ENCODE results near the gene LIN9. TPM values are rescaled to one million over a fixed set of nuclear protein-coding genes. Genes with fewer than 3 reads are reported as not detected.
A peak's percentile ranks its signal among the peaks of the same experiment; 100 is the strongest.

The LIN9 gene
- total RNA-seq, 2 experiments from 2014 or later: 1.3 to 1.5 TPM

GRCh38 chr1:226185141-226186036 is 123.6 kb downstream of the LIN9 start:
- H3K27me3 ChIP-seq (ENCODE audit: control insufficient read depth in 1 of 2, insufficient read depth in 2 of 2, low read length in 2 of 2): no peaks in the 10 kb centered on the region
- peaks cover 38% of the 10 kb centered on the region for H3K4me1 ChIP-seq (ENCODE audit: insufficient read depth, low read length)
- H3K27ac ChIP-seq (ENCODE audit: low read depth in 1 of 2, low read length in 2 of 2): no peak overlapping the region
- peak in 2 of 14 experiments; percentile 11 to 33 for DNase-seq
- H3K36me3 Mint-ChIP-seq (ENCODE audit: low read depth): peaks cover 42% of the 10 kb centered on the region
- peak overlapping the region; percentile 98 for H3K4me3 Mint-ChIP-seq
- no peaks in the 10 kb centered on the region for H3K9me3 ChIP-seq (ENCODE audit: control insufficient read depth in 1 of 2, insufficient read depth in 1 of 2, low read length in 2 of 2)
- peaks cover 9% of the 10 kb centered on the region for H3K36me3 ChIP-seq (ENCODE audit: insufficient read depth, low read length)
- ATAC-seq (ENCODE audit: poor library complexity): no peak
- peaks cover 46% of the 10 kb centered on the region for H3K4me1 Mint-ChIP-seq (ENCODE audit: low read depth)
- CTCF ChIA-PET: interaction anchor here (2.4 kb wide), 1 partner anchor 12 kb away, joined by 11 read pairs; no protein-coding TSS in a partner anchor
- H3K27me3 Mint-ChIP-seq: no peaks in the 10 kb centered on the region
- intact Hi-C loops (cut with DNase I, micrococcal nuclease): loop anchor here in 1 of 2 experiments (5.0 to 10.0 kb wide), 3 partner anchors 122 to 741 kb away; partner anchors contain the start of genes H3-3A and LIN9
- peak overlapping the region; percentile 89 for H3K27ac Mint-ChIP-seq
- no peaks in the 10 kb centered on the region for H3K9me3 Mint-ChIP-seq
- TF ChIP-seq CTCF (IDR thresholded peaks at IDR 0.05): no peak
- POLR2A ChIA-PET: interaction anchor here (0.6 to 4.0 kb wide), 4 partner anchors 12 to 123 kb away, joined by 3 to 28 read pairs (median 3); partner anchors contain the start of gene H3-3A
- peak overlapping the region; percentile 93 for H3K4me3 ChIP-seq (ENCODE audit: low read length)

- Mint-ChIP-seq H3K9me3 (no peaks in the 10 kb centered on the region), H3K27me3 (no peaks in the 10 kb centered on the region), H3K4me3 (peak overlapping the region; percentile 21), H3K36me3 (ENCODE audit: low read depth) (peaks cover 56% of the 10 kb centered on the region), H3K4me1 (ENCODE audit: low read depth) (peaks cover 72% of the 10 kb centered on the region), H3K27ac (no peak overlapping the region)
- no peaks in the 10 kb centered on the region for H3K9me3 ChIP-seq (ENCODE audit: control insufficient read depth in 1 of 2, insufficient read depth in 1 of 2, low read length in 2 of 2)
- TF ChIP-seq CTCF (IDR thresholded peaks at IDR 0.05): no peak
- peaks cover 45% of the 10 kb centered on the region for H3K4me1 ChIP-seq (ENCODE audit: insufficient read depth, low read length)
- CTCF ChIA-PET: interaction anchor here (0.6 to 2.2 kb wide), 3 partner anchors 12 to 57 kb away, joined by 3 to 9 read pairs (median 5); no protein-coding TSS in a partner anchor
- peaks cover 10% of the 10 kb centered on the region for H3K36me3 ChIP-seq (ENCODE audit: insufficient read depth, low read length)
- H3K27me3 ChIP-seq (ENCODE audit: control insufficient read depth in 1 of 2, insufficient read depth in 2 of 2, low read length in 2 of 2): no peaks in the 10 kb centered on the region
- DNase-seq (peak in 2 of 14 experiments; percentile 24 to 42), ATAC-seq (ENCODE audit: poor library complexity) (no peak)
- intact Hi-C loops (cut with DNase I, micrococcal nuclease): loop anchor here in 1 of 2 experiments (5.0 to 10.0 kb wide), 2 partner anchors 185 to 737 kb away; partner anchors contain the start of gene SDE2
- H3K27ac ChIP-seq (ENCODE audit: low read depth in 1 of 2, low read length in 2 of 2): no peak overlapping the region
- POLR2A ChIA-PET: interaction anchor here (1.2 kb wide), 1 partner anchor 182 kb away, joined by 3 read pairs; no protein-coding TSS in a partner anchor
- H3K4me3 ChIP-seq (ENCODE audit: low read length): no peak overlapping the region
Measured at GRCh38 chr1:226181996-226182714, 126.8 kb downstream of the LIN9 start.

Other genes starting within 250 kb of the LIN9 start
- 100 to 1,000 TPM; 372 to 380 TPM for gene H3-3A, start 246.4 kb downstream of the LIN9 start, total RNA-seq
- 10 to 100 TPM; 26.5 to 28.3 TPM for gene ACBD3, start 122.4 kb downstream of the LIN9 start, total RNA-seq
- not detected for gene MIXL1, start 85.5 kb downstream of the LIN9 start, total RNA-seq
- 10 to 100 TPM; 59.3 to 63.6 TPM for gene PARP1, start 98.9 kb upstream of the LIN9 start, total RNA-seq
- gene STUM, start 239.6 kb upstream of the LIN9 start, total RNA-seq: not detected

All from CD4-positive, alpha-beta T cell (primary cell).